ENCODE data around the gene OR2AG1. TPM values are rescaled to one million over a fixed set of nuclear protein-coding genes. Genes with fewer than 3 reads are reported as not detected.

Gene OR2AG1
- total RNA-seq, 4 donors from 2014 or later: not detected

DNA sequence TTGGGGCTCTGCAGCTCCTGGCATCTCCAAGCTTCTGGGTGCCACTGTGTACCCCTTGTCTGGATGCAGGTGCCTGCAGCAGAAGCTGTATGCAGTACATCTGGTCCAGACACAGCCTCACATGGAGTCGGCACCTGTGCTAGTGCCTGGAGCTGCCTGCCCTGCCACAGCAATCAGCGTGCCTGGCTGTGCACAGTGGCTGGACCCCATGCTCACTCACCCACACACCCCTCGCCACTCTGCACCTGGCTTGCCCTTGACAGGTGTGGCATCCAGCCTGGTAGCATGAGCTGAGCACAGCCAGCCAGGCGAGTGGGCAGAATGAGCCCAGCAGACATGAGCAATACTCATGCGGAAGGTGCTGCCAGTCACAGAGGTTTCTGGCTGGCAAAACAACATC is 36.1 kb downstream of the OR2AG1 start:
- Histone ChIP-seq H3K4me3 (no peak overlapping the region), H3K36me3 (no peaks in the 10 kb centered on the region), H3K9me3 (peaks cover 0 to 5% (median 0%) of the 10 kb centered on the region in 4 donors), H3K27me3 (no peaks in the 10 kb centered on the region), H3K4me1 (no peaks in the 10 kb centered on the region), H3K27ac (no peak overlapping the region)
- TF ChIP-seq POLR2A (IDR thresholded peaks at IDR 0.05): no peak
- TF ChIP-seq, protein P1, sequence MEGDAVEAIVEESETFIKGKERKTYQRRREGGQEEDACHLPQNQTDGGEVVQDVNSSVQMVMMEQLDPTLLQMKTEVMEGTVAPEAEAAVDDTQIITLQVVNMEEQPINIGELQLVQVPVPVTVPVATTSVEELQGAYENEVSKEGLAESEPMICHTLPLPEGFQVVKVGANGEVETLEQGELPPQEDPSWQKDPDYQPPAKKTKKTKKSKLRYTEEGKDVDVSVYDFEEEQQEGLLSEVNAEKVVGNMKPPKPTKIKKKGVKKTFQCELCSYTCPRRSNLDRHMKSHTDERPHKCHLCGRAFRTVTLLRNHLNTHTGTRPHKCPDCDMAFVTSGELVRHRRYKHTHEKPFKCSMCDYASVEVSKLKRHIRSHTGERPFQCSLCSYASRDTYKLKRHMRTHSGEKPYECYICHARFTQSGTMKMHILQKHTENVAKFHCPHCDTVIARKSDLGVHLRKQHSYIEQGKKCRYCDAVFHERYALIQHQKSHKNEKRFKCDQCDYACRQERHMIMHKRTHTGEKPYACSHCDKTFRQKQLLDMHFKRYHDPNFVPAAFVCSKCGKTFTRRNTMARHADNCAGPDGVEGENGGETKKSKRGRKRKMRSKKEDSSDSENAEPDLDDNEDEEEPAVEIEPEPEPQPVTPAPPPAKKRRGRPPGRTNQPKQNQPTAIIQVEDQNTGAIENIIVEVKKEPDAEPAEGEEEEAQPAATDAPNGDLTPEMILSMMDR (IDR thresholded peaks at IDR 0.05): no peak
- DNase-seq: no peak

DNA sequence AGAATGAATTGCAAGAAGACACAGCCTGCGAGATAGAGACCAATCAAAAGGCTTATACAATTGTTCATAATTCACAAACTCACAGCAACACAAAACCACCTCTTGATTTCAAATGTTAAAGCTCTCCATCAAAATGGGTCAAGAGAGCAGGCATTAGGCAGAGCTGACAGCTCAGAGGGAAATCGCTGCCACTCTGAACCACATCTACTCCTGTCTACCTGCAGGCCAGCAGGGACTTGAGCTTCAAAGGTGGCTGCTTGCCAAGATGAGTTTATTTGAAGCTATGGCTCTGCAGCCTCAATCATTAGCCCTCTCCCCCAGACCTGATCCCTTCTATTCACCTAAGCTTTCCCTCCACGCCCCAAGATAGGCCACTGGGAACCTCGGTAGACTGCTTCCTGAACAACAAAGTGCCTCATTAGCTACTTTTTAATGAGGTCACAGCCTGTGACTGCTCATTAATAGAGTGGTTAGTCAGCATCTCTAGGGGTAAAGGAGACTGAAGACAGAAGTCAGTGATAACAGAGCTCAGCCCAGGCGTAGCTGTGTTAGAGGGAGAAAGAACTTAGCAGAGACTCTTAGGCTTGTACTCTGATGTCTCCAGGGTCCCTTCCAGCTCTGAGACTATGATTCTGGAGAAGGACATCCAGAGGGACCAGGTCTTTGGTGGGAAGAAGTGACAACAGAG is 41.5 kb downstream of the OR2AG1 start:
- Histone ChIP-seq H3K9me3 (peaks cover 0 to 5% (median 0%) of the 10 kb centered on the region in 4 donors), H3K4me1 (no peaks in the 10 kb centered on the region), H3K27me3 (no peaks in the 10 kb centered on the region), H3K4me3 (no peak overlapping the region), H3K27ac (no peak overlapping the region), H3K36me3 (no peaks in the 10 kb centered on the region)
- no peak for TF ChIP-seq POLR2A (IDR thresholded peaks at IDR 0.05)
- TF ChIP-seq, protein P1 (IDR thresholded peaks at IDR 0.05): no peak
- no peak for DNase-seq

DNA sequence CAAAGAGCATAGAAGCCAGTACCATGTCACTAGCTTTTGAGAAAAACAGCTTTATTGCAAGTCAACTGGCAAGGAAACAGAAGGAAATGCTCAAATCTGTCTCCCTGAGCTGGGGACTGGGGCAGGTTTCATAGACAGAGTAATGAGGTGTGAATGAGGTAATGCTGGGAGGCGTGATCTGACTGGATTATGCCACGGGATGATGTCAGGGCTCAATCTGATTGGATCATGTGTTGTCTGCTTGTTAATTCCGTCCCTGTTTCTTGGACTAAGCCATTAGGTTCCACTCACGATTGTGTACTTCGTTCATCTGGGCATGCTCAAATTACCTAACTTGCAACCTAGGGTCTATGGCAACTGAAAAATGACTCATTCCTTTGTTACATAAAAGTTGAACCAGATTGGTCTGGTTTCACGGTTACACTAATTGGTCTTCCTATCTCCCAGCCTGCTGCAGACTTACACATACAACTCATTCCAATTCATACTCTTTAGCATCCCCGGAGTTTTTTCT is 42.5 kb downstream of the OR2AG1 start:
- no peaks in the 10 kb centered on the region for H3K36me3 ChIP-seq
- TF ChIP-seq, protein P1 (IDR thresholded peaks at IDR 0.05): no peak
- no peak for TF ChIP-seq POLR2A (IDR thresholded peaks at IDR 0.05)
- no peak overlapping the region for H3K4me3 ChIP-seq
- peaks cover 0 to under 1% (median 0%) of the 10 kb centered on the region in 4 donors for H3K9me3 ChIP-seq
- H3K27ac ChIP-seq: no peak overlapping the region
- no peaks in the 10 kb centered on the region for H3K27me3 ChIP-seq
- no peak for DNase-seq
- no peaks in the 10 kb centered on the region for H3K4me1 ChIP-seq

GRCh38 chr11:6828103-6828502 is 45.3 kb downstream of the OR2AG1 start:
- Histone ChIP-seq H3K4me1 (no peaks in the 10 kb centered on the region), H3K36me3 (no peaks in the 10 kb centered on the region), H3K27me3 (no peaks in the 10 kb centered on the region), H3K27ac (no peak overlapping the region), H3K4me3 (no peak overlapping the region), H3K9me3 (no peaks in the 10 kb centered on the region)
- DNase-seq: no peak
- TF ChIP-seq, protein P1 (IDR thresholded peaks at IDR 0.05): no peak
- no peak for TF ChIP-seq POLR2A (IDR thresholded peaks at IDR 0.05)

- Histone ChIP-seq H3K27ac (no peak overlapping the region), H3K9me3 (no peaks in the 10 kb centered on the region), H3K27me3 (no peaks in the 10 kb centered on the region), H3K4me3 (no peak overlapping the region), H3K36me3 (no peaks in the 10 kb centered on the region), H3K4me1 (no peaks in the 10 kb centered on the region)
- DNase-seq: no peak
- TF ChIP-seq, protein P1 (IDR thresholded peaks at IDR 0.05): no peak
- no peak for TF ChIP-seq POLR2A (IDR thresholded peaks at IDR 0.05)
Measured at GRCh38 chr11:6833356-6833755, 50.5 kb downstream of the OR2AG1 start.

Measured in Peyer's patch (tissue), 4 donors.